Activated naive CD4-positive, alpha-beta T cell treated with anti-CD3 and anti-CD28 coated beads, Interleukin-2, amount 10 ng/mL, durations not matched to agents 7 days and 5 days (primary cell): ENCODE results near the gene PECR.
A peak's percentile ranks its signal among the peaks of the same experiment; 100 is the strongest.
"Not testable (repeated sequence)": the region's sequence is repeated elsewhere in the genome, so short reads cannot be mapped to it uniquely, and the experiment has no call there.

Experiments
- CTCF ChIA-PET: fragments of 350-600 bp; sonication (Branson Sonifier 250); formaldehyde crosslinking; loops from one replicate; lab custom pipeline; 2021; ENCODE audit warnings: antibody characterized with exemption; lab: Charles Lee
- DNase-seq: peaks from one replicate; pipeline ENCODE4 v3.0.0-alpha.2; 2020
- H3K27ac Mint-ChIP-seq: one replicate; pipeline ENCODE4 v1.8.0; 2021; ENCODE audit warnings: mild to moderate bottlenecking, moderate library complexity, mixed read lengths
- H3K27me3 Mint-ChIP-seq: one replicate; pipeline ENCODE4 v1.8.0; 2021; ENCODE audit warnings: mild to moderate bottlenecking, mixed read lengths
- H3K36me3 Mint-ChIP-seq: one replicate; pipeline ENCODE4 v1.8.0; 2021; ENCODE audit warnings: mixed read lengths
- H3K4me1 Mint-ChIP-seq: one replicate; pipeline ENCODE4 v1.8.0; 2021; ENCODE audit warnings: mixed read lengths
- H3K4me3 Mint-ChIP-seq: one replicate; pipeline ENCODE4 v1.8.0; 2021; ENCODE audit warnings: mild to moderate bottlenecking, moderate library complexity, mixed read lengths
- H3K9me3 Mint-ChIP-seq: one replicate; pipeline ENCODE4 v1.8.0; 2021; ENCODE audit warnings: mixed read lengths

Gene PECR

GRCh38 chr2:216021768-216022565 is 59.6 kb downstream of the PECR start:
- H3K4me1 Mint-ChIP-seq: peaks cover 20% of the 10 kb centered on the region

GRCh38 chr2:216018709-216019108 is 62.9 kb downstream of the PECR start:
- H3K27me3 Mint-ChIP-seq: no peaks in the 10 kb centered on the region
- H3K9me3 Mint-ChIP-seq: peaks cover 3% of the 10 kb centered on the region
- H3K36me3 Mint-ChIP-seq: peaks cover 24% of the 10 kb centered on the region
- no peak for DNase-seq
- H3K4me1 Mint-ChIP-seq: peaks cover 50% of the 10 kb centered on the region
- CTCF ChIA-PET: interaction anchor here (1.2 to 2.0 kb wide), 2 partner anchors 15 to 69 kb away, joined by 8 to 9 read pairs; no protein-coding TSS in a partner anchor
- no peak overlapping the region for H3K27ac Mint-ChIP-seq
- H3K4me3 Mint-ChIP-seq: no peak overlapping the region

More at GRCh38 chr2:216021768-216022565, 59.6 kb downstream of the PECR start:
- DNase-seq: no peak
- H3K9me3 Mint-ChIP-seq: peaks cover 3% of the 10 kb centered on the region
- peaks cover 12% of the 10 kb centered on the region for H3K36me3 Mint-ChIP-seq
- H3K4me3 Mint-ChIP-seq: no peak overlapping the region
- no peak overlapping the region for H3K27ac Mint-ChIP-seq
- CTCF ChIA-PET: interaction anchor here (0.6 to 6.0 kb wide), 10 partner anchors 8 to 92 kb away, joined by 3 to 54 read pairs (median 4); no protein-coding TSS in a partner anchor
- no peaks in the 10 kb centered on the region for H3K27me3 Mint-ChIP-seq

- H3K4me1 Mint-ChIP-seq: peaks cover 61% of the 10 kb centered on the region
- peak; percentile 35 for DNase-seq
These were observed 64.2 kb downstream of the PECR start for GRCh38 chr2:216017365-216017764.

GRCh38 chr2:216016581-216016980 is 65.0 kb downstream of the PECR start:
- Mint-ChIP-seq H3K36me3 (peaks cover 27% of the 10 kb centered on the region), H3K4me3 (no peak overlapping the region), H3K9me3 (peaks cover 3% of the 10 kb centered on the region), H3K4me1 (peaks cover 65% of the 10 kb centered on the region), H3K27me3 (peaks cover 6% of the 10 kb centered on the region), H3K27ac (peak overlapping the region; percentile 93)
- CTCF ChIA-PET: interaction anchor here (0.9 to 2.1 kb wide), 8 partner anchors 9 to 66 kb away, joined by 3 to 13 read pairs (median 4); no protein-coding TSS in a partner anchor
- no peak for DNase-seq

More at GRCh38 chr2:216017365-216017764, 64.2 kb downstream of the PECR start:
- H3K9me3 Mint-ChIP-seq: peaks cover 3% of the 10 kb centered on the region
- CTCF ChIA-PET: interaction anchor here (0.9 to 2.1 kb wide), 7 partner anchors 10 to 67 kb away, joined by 3 to 13 read pairs (median 5); no protein-coding TSS in a partner anchor
- H3K27me3 Mint-ChIP-seq: peaks cover 6% of the 10 kb centered on the region
- H3K36me3 Mint-ChIP-seq: peaks cover 27% of the 10 kb centered on the region
- H3K4me3 Mint-ChIP-seq: no peak overlapping the region
- peak overlapping the region; percentile 74 for H3K27ac Mint-ChIP-seq

GRCh38 chr2:216015722-216016464 is 65.7 kb downstream of the PECR start:
- H3K9me3 Mint-ChIP-seq: peaks cover 3% of the 10 kb centered on the region
- peak overlapping the region; percentile 48 for H3K4me3 Mint-ChIP-seq
- CTCF ChIA-PET: interaction anchor here (0.7 to 2.1 kb wide), 10 partner anchors 8 to 66 kb away, joined by 3 to 13 read pairs (median 4); no protein-coding TSS in a partner anchor
- peaks cover 6% of the 10 kb centered on the region for H3K27me3 Mint-ChIP-seq
- H3K4me1 Mint-ChIP-seq: peaks cover 70% of the 10 kb centered on the region
- peaks cover 29% of the 10 kb centered on the region for H3K36me3 Mint-ChIP-seq
- peak overlapping the region; percentile 93 for H3K27ac Mint-ChIP-seq
- DNase-seq: peak; percentile 81

- Mint-ChIP-seq H3K36me3 (peaks cover 27% of the 10 kb centered on the region), H3K4me1 (peaks cover 70% of the 10 kb centered on the region), H3K27ac (peak overlapping the region; percentile 93), H3K4me3 (peak overlapping the region; percentile 17), H3K9me3 (peaks cover 3% of the 10 kb centered on the region), H3K27me3 (peaks cover 6% of the 10 kb centered on the region)
- no peak for DNase-seq
- CTCF ChIA-PET: interaction anchor here (1.2 to 2.1 kb wide), 5 partner anchors 9 to 65 kb away, joined by 3 to 13 read pairs (median 4); no protein-coding TSS in a partner anchor
These were observed 66.6 kb downstream of the PECR start for GRCh38 chr2:216014986-216015385.

- no peak for DNase-seq
- Mint-ChIP-seq H3K4me3 (peak overlapping the region; percentile 66), H3K36me3 (peaks cover 30% of the 10 kb centered on the region), H3K4me1 (peaks cover 71% of the 10 kb centered on the region), H3K9me3 (peaks cover 3% of the 10 kb centered on the region), H3K27ac (peak overlapping the region; percentile 64), H3K27me3 (peaks cover 6% of the 10 kb centered on the region)
- CTCF ChIA-PET: interaction anchor here (1.0 to 1.4 kb wide), 3 partner anchors 10 to 63 kb away, joined by 3 to 5 read pairs (median 3); no protein-coding TSS in a partner anchor
These were observed 67.6 kb downstream of the PECR start for GRCh38 chr2:216014006-216014405.

GRCh38 chr2:216013080-216013909 is 68.3 kb downstream of the PECR start, which contains the start of gene MREG:
Gene MREG, minus strand, starts transcription at chr2:216013551. Its CDS starts 224 bp downstream, at chr2:216013327.
- H3K27me3 Mint-ChIP-seq: peaks cover 6% of the 10 kb centered on the region
- no peaks in the 10 kb centered on the region for H3K9me3 Mint-ChIP-seq
- DNase-seq: peak; percentile 89
- H3K27ac Mint-ChIP-seq: peak within 1 kb of the TSS; percentile 80
- H3K4me3 Mint-ChIP-seq: peak within 1 kb of the TSS; percentile 87
- peaks cover 27% of the 10 kb centered on the region for H3K36me3 Mint-ChIP-seq
- peaks cover 64% of the 10 kb centered on the region for H3K4me1 Mint-ChIP-seq
- CTCF ChIA-PET: interaction anchor here (1.0 to 1.4 kb wide), 3 partner anchors 10 to 62 kb away, joined by 3 to 5 read pairs (median 3); no protein-coding TSS in a partner anchor

GRCh38 chr2:216012830-216013079 is 68.9 kb downstream of the PECR start:
- H3K4me3 Mint-ChIP-seq: peak overlapping the region; percentile 87
- H3K27me3 Mint-ChIP-seq: peaks cover 6% of the 10 kb centered on the region
- DNase-seq: no peak
- peak overlapping the region; percentile 80 for H3K27ac Mint-ChIP-seq
- CTCF ChIA-PET: interaction anchor here (1.3 to 1.4 kb wide), 2 partner anchors 11 to 62 kb away, joined by 5 to 9 read pairs; no protein-coding TSS in a partner anchor
- no peaks in the 10 kb centered on the region for H3K9me3 Mint-ChIP-seq
- H3K36me3 Mint-ChIP-seq: peaks cover 26% of the 10 kb centered on the region
- H3K4me1 Mint-ChIP-seq: peaks cover 61% of the 10 kb centered on the region

- Mint-ChIP-seq H3K9me3 (no peaks in the 10 kb centered on the region), H3K27ac (peak overlapping the region; percentile 80), H3K27me3 (peaks cover 6% of the 10 kb centered on the region), H3K4me1 (peaks cover 56% of the 10 kb centered on the region), H3K36me3 (peaks cover 22% of the 10 kb centered on the region), H3K4me3 (peak overlapping the region; percentile 87)
- no peak for DNase-seq
- CTCF ChIA-PET: interaction anchor here (1.3 to 1.5 kb wide), 2 partner anchors 62 to 81 kb away, joined by 3 to 9 read pairs; no protein-coding TSS in a partner anchor
These were observed 69.3 kb downstream of the PECR start for GRCh38 chr2:216012133-216012829.

GRCh38 chr2:216009215-216009614 is 72.4 kb downstream of the PECR start:
- DNase-seq, H3K27me3 Mint-ChIP-seq, H3K9me3 Mint-ChIP-seq, H3K4me3 Mint-ChIP-seq, H3K27ac Mint-ChIP-seq: not testable (repeated sequence)
- H3K4me1 Mint-ChIP-seq: peaks cover 53% of the 10 kb centered on the region
- CTCF ChIA-PET: interaction anchor here (0.7 to 1.4 kb wide), 2 partner anchors 41 to 59 kb away, joined by 3 read pairs; no protein-coding TSS in a partner anchor
- peaks cover 18% of the 10 kb centered on the region for H3K36me3 Mint-ChIP-seq

- H3K36me3 Mint-ChIP-seq: peaks cover 22% of the 10 kb centered on the region
- H3K4me3 Mint-ChIP-seq: no peak overlapping the region
- CTCF ChIA-PET: interaction anchor here (0.6 to 1.4 kb wide), 2 partner anchors 13 to 40 kb away, joined by 3 read pairs; no protein-coding TSS in a partner anchor
- H3K27ac Mint-ChIP-seq: no peak overlapping the region
- H3K27me3 Mint-ChIP-seq: peaks cover 6% of the 10 kb centered on the region
- no peak for DNase-seq
- peaks cover 53% of the 10 kb centered on the region for H3K4me1 Mint-ChIP-seq
- H3K9me3 Mint-ChIP-seq: no peaks in the 10 kb centered on the region
These were observed 73.2 kb downstream of the PECR start for GRCh38 chr2:216008387-216008786.
